ENCODE measurements around the gene CEP170B.
"Not testable (repeated sequence)": the region's sequence is repeated elsewhere in the genome, so short reads cannot be mapped to it uniquely, and the experiment has no call there.

Gene CEP170B

DNA sequence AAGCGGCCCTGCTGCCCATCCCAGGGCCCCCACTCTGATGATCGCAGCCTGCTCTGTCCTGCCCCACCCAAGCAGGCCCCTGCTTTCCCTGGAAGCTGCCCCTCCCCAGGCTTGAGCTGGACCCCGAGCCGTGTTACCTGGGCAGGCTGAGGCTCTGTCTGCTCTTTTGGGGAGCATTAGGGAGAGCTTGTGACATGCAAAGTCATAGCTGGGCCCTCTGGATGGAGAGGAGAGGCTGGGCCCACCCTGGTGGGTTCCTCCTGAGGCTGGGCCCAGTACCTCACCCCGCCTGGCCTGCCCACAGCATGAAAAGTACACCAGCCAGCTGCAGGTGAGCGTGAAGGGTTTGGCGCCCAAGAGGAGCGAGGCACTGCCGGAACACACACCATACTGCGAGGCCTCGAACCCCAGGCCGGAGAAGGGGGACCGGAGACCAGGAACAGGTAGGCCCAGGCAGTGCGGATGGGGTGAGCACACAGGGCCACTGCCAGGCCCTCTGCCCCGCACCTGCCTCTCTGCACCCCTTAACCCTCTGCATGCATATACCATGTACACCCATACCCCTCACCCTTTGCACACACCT is 15.0 kb downstream of the CEP170B start:
- DNase-seq, result no peak

GRCh38 chr14:104880584-104881210 is 15.6 kb downstream of the CEP170B start:
- DNase-seq, result peak; percentile 21

DNA sequence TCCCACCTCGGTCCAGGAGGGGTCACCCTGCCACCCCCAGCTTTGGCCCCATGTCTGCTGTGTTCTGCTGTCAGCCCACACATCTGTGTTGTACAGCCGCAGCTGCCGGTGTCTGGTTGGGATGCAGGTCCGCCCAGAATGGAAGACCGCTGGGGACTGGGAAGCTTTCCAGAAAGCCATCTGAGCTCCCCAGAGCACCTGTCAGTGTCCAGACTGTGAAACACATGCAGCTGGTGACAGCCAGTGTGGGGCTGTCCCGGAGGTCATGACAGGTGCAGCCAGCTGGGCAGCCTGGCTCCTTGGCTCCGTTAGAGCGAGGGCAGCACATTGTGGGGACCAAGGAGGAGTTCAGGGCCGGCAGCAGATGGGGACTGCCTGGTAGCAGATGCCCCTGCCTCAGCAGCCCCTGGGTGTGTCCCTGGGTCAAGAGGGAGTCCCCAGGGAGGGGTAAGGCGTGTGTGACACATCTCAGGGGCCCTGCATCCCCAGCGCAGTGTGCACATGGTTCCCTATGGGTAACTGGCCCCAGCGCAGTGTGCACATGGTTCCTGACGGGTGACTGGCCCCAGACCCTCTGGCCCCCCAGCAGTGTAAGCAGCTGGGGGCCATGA is 16.4 kb downstream of the CEP170B start:
- peak; percentile 88 for DNase-seq

DNA sequence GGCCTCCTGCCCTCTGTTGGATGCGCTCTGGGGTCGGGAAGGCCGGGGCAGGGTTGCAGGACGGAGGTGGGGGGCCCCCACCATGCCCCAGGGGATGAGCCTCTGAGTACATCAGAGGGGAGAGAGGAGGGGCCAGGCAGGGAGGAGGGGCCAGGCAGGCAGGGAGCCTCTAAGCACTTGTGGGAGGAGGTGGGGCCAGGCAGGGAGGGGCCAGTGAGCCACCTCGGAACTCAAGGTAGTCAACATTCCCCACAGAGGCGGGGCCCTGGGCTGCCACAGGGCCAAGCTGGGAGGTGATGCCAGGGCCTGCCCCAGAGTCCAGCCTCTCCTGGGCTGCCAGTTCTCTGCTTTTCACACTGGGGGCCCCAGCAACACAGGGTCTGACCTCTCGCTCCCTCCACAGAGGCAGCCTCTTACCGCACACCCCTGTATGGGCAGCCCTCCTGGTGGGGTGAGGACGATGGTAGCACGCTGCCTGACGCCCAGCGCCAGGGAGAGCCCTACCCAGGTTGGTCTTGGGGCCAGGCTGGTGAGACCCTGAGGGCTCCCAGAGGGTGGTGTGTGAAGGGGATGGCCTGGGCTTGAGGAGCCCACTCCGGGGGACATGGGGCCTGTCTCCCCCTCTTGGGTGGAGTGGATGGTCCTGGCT is 17.4 kb downstream of the CEP170B start:
- peak; percentile 22 for DNase-seq

DNA sequence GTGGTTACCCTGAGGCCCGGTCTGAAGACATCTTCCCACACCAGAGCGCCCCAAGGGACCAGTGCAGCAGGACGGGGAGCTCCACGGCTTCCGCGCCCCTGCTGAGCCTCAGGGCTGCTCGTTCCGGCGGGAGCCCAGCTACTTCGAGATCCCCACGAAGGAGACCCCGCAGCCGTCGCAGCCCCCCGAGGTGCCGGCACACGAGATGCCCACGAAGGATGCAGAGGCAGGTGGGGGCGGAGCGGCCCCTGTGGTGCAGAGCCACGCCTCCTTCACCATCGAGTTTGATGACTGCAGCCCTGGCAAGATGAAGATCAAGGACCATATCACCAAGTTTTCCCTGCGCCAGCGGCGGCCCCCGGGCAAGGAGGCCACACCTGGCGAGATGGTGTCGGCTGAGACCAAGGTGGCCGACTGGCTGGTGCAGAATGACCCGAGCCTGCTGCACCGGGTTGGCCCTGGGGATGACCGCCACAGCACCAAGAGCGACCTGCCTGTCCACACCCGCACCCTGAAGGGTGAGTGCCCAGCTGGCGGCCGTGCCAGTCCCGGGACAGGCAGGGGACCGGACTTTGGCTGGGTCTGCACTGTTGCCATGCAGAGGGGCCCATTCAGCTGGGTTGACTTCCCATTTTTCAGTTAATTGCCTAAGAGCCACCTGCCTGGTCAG is 18.1 kb downstream of the CEP170B start:
- no peak for DNase-seq

- DNase-seq, result no peak
These were observed 18.8 kb downstream of the CEP170B start for GRCh38 chr14:104883681-104884361.

- DNase-seq, result not testable (repeated sequence)
These were observed 19.3 kb downstream of the CEP170B start for GRCh38 chr14:104884381-104884780.

DNA sequence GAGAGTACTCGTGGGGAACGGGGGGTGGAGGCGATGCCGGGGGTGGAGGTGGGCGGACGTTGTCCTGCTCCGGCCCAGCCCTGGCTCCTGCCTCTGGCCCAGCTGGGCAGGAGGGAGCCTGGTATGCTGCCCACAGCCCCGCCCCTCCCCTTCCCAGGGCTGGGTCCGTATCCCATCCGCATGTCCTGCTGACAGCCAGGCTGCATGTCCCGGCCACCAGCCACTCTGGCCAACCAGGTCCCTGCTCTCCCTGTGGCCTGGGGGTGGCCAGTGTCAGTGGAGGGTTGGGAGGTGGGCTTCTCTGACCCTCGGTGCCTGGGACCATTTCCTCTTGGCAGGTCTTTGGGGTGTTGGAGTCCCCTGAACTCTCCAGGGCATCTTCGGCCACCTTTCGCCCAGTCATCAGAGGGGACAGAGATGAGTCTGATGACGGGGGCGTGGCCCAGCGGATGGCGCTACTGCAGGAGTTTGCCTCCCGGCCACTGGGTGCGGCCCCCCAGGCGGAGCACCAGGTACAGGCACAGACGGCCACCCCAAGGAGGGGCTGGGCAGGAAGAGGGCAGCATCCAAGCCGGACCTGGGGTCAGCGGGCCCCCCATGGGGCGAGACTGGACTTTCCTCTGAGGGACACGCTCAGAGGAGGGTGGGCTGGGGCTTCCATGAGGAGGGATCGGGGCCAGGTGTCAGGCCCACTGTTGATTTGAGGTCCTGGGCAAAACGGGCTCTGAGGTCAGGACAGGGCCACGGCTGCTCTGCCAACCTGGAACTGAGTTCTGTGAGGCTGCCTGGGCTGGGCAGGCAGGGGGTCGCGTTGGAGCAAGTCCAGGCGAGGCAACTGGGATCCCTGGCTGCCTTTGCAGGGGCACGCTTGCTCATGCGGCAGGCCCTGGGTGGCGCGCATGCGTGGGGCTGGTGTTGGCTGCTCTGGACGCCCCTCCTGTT is 20.2 kb downstream of the CEP170B start:
- peak; percentile 24 for DNase-seq

- DNase-seq, result no peak
These were observed 21.1 kb downstream of the CEP170B start for GRCh38 chr14:104885973-104886689.

- DNase-seq, result no peak
These were observed 21.9 kb downstream of the CEP170B start for GRCh38 chr14:104886690-104887622.

DNA sequence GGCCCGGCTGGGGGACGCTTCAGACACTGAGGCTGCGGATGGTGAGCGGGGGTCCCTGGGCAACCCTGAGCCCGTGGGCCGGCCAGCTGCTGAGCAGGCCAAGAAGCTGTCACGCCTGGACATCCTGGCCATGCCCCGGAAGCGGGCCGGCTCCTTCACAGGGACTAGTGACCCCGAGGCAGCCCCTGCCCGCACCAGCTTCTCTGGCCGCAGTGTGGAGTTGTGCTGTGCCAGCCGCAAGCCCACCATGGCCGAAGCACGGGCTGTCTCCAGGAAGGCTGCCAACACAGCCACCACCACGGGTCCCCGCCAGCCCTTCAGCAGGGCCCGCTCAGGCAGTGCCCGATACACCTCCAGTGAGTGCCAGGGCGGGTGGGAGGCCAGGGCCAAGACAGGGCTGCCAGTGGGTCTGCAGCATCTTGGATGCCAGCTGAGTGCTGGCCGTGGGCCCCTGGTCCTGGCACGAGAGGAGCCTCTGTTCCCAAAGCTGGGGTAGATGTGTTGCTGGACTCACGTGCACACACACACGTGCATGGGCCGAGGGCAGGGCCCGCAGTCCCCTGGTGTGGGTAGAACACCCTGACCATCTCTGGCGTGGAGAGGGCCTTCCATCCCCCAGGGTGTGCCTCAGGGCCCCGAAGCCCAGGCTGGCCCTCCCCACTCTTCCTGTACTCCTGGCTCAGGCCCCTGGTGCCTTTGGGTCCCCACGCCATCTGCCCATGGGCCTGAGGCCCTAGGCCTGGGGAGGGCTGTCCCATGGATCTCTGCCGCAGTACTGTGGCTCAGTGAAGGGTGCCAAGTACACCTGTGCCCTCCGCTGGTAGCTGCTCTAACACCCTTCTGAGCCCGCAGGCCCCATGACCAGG is 22.8 kb downstream of the CEP170B start:
- DNase-seq, result no peak

- DNase-seq, result no peak
These were observed 23.7 kb downstream of the CEP170B start for GRCh38 chr14:104888489-104889374.

DNA sequence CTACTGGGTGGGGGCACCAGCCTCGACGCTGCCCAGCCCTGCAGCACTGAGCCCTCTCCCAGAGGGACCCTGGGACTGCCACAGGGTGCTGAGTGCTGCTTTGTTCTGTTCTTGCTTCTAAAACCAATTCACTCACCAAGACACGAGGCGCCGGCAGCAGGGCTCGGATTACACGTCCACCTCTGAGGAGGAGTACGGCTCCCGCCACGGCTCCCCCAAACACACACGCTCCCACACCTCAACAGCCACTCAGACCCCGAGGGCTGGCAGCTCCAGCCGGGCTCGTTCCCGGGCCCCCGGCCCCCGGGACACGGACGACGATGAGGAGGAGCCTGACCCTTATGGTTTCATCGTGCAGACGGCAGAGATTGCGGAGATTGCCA is 24.3 kb downstream of the CEP170B start:
- DNase-seq, result no peak

DNA sequence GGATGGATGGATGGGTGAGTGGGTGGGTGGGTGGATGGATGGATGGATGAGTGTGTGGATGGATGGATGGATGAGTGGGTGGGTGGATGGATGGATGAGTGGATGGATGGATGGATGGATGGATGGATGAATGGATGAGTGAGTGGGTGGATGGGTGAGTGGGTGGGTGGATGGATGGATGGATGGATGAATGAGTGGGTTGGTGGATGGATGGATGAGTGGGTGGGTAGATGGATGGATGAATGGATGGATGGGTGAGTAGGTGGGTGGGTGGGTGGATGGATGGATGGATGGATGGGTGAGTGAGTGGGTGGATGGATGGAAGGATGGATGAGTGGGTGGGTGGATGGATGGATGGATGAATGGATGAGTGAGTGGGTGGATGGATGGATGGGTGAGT is 25.2 kb downstream of the CEP170B start:
- DNase-seq, result not testable (repeated sequence)

- DNase-seq, result no peak
These were observed 26.1 kb downstream of the CEP170B start for GRCh38 chr14:104891121-104891551.

- peak; percentile 23 for DNase-seq
These were observed 26.8 kb downstream of the CEP170B start for GRCh38 chr14:104891664-104892530.
